Rectal smooth muscle tissue (tissue), 1 donor: ENCODE results near the gene NAPB.
A peak's percentile ranks its signal among the peaks of the same experiment; 100 is the strongest.

Source experiments
- H3K27ac ChIP-seq: one replicate; pipeline ENCODE4 v1.7.0; 2013; ENCODE audit warnings: low read depth, low read length, inconsistent platforms
- H3K27me3 ChIP-seq: one replicate; pipeline ENCODE4 v1.7.0; 2013; ENCODE audit warnings: low read length; ENCODE audit not compliant: control insufficient read depth, insufficient read depth
- H3K36me3 ChIP-seq: one replicate; pipeline ENCODE4 v1.7.0; 2013; ENCODE audit warnings: low read length; ENCODE audit not compliant: control insufficient read depth, insufficient read depth
- H3K4me1 ChIP-seq: one replicate; pipeline ENCODE4 v1.7.0; 2013; ENCODE audit warnings: low read length; ENCODE audit not compliant: control insufficient read depth, insufficient read depth
- H3K4me3 ChIP-seq: one replicate; pipeline ENCODE4 v1.7.0; 2013; ENCODE audit warnings: low read length
- H3K9ac ChIP-seq: one replicate; pipeline ENCODE4 v1.7.0; 2013; ENCODE audit warnings: low read length

Gene NAPB

GRCh38 chr20:23435626-23436539 is 14.6 kb upstream of the NAPB start:
- Histone ChIP-seq H3K27ac (no peak overlapping the region), H3K9ac (no peak overlapping the region), H3K4me1 (no peaks in the 10 kb centered on the region), H3K36me3 (no peaks in the 10 kb centered on the region), H3K27me3 (no peaks in the 10 kb centered on the region), H3K4me3 (no peak overlapping the region)

- H3K4me3 ChIP-seq = no peak overlapping the region
- H3K36me3 ChIP-seq = no peaks in the 10 kb centered on the region
- H3K27ac ChIP-seq = no peak overlapping the region
- H3K9ac ChIP-seq = no peak overlapping the region
- no peaks in the 10 kb centered on the region for H3K27me3 ChIP-seq
- H3K4me1 ChIP-seq = no peaks in the 10 kb centered on the region
Measured at GRCh38 chr20:23434521-23435313, 13.4 kb upstream of the NAPB start.

- no peaks in the 10 kb centered on the region for H3K27me3 ChIP-seq
Measured at GRCh38 chr20:23433628-23434027, 12.3 kb upstream of the NAPB start.

GRCh38 chr20:23425129-23425528 is 3.8 kb upstream of the NAPB start:
- Histone ChIP-seq H3K9ac (no peak overlapping the region), H3K27ac (no peak overlapping the region), H3K36me3 (no peaks in the 10 kb centered on the region), H3K4me3 (no peak overlapping the region), H3K27me3 (no peaks in the 10 kb centered on the region), H3K4me1 (no peaks in the 10 kb centered on the region)

More at GRCh38 chr20:23433628-23434027, 12.3 kb upstream of the NAPB start:
- Histone ChIP-seq H3K27ac (no peak overlapping the region), H3K4me1 (no peaks in the 10 kb centered on the region), H3K9ac (no peak overlapping the region), H3K36me3 (no peaks in the 10 kb centered on the region), H3K4me3 (no peak overlapping the region)

- H3K27me3 ChIP-seq = no peaks in the 10 kb centered on the region
- H3K4me3 ChIP-seq = peak overlapping the region; percentile 93
- H3K4me1 ChIP-seq = peaks cover 3% of the 10 kb centered on the region
- H3K9ac ChIP-seq = peak overlapping the region; percentile 80
- peak overlapping the region; percentile 83 for H3K27ac ChIP-seq
- H3K36me3 ChIP-seq = no peaks in the 10 kb centered on the region
Measured at GRCh38 chr20:23419995-23420901, 1.0 kb downstream of the NAPB start.

- Histone ChIP-seq H3K27me3 (no peaks in the 10 kb centered on the region), H3K4me1 (peaks cover 3% of the 10 kb centered on the region), H3K9ac (no peak overlapping the region), H3K27ac (no peak overlapping the region), H3K4me3 (peak overlapping the region; percentile 93), H3K36me3 (no peaks in the 10 kb centered on the region)
Measured at GRCh38 chr20:23419657-23419994, 1.7 kb downstream of the NAPB start.

GRCh38 chr20:23417861-23418260 is 3.4 kb downstream of the NAPB start:
- no peaks in the 10 kb centered on the region for H3K36me3 ChIP-seq
- H3K4me3 ChIP-seq = no peak overlapping the region
- peaks cover 3% of the 10 kb centered on the region for H3K4me1 ChIP-seq
- no peaks in the 10 kb centered on the region for H3K27me3 ChIP-seq
- no peak overlapping the region for H3K27ac ChIP-seq
- no peak overlapping the region for H3K9ac ChIP-seq

- Histone ChIP-seq H3K27ac (no peak overlapping the region), H3K4me3 (no peak overlapping the region), H3K27me3 (no peaks in the 10 kb centered on the region), H3K4me1 (peaks cover 3% of the 10 kb centered on the region), H3K36me3 (no peaks in the 10 kb centered on the region), H3K9ac (no peak overlapping the region)
Measured at GRCh38 chr20:23415959-23416583, 5.2 kb downstream of the NAPB start.

- H3K27ac ChIP-seq = no peak overlapping the region
- H3K9ac ChIP-seq = no peak overlapping the region
- no peaks in the 10 kb centered on the region for H3K27me3 ChIP-seq
- no peak overlapping the region for H3K4me3 ChIP-seq
- peaks cover 3% of the 10 kb centered on the region for H3K4me1 ChIP-seq
- H3K36me3 ChIP-seq = no peaks in the 10 kb centered on the region
Measured at GRCh38 chr20:23415555-23415954, 5.7 kb downstream of the NAPB start.

- peaks cover 3% of the 10 kb centered on the region for H3K4me1 ChIP-seq
Measured at GRCh38 chr20:23414526-23415188, 6.6 kb downstream of the NAPB start.

GRCh38 chr20:23413862-23414422 is 7.3 kb downstream of the NAPB start:
- Histone ChIP-seq H3K9ac (no peak overlapping the region), H3K4me3 (no peak overlapping the region), H3K27ac (no peak overlapping the region), H3K27me3 (no peaks in the 10 kb centered on the region), H3K4me1 (no peaks in the 10 kb centered on the region), H3K36me3 (no peaks in the 10 kb centered on the region)

More at GRCh38 chr20:23414526-23415188, 6.6 kb downstream of the NAPB start:
- Histone ChIP-seq H3K27ac (no peak overlapping the region), H3K36me3 (no peaks in the 10 kb centered on the region), H3K27me3 (no peaks in the 10 kb centered on the region), H3K9ac (no peak overlapping the region), H3K4me3 (no peak overlapping the region)
